ENCODE results near the gene RASL10A. TPM values are rescaled to one million over a fixed set of nuclear protein-coding genes. Genes with fewer than 3 reads are reported as not detected.

Gene RASL10A
- total and polyA plus RNA-seq, 9 of the 15 experiments (the other 6 are each of a cell fraction or from before 2014, with no cell fraction given) = 0.17 to 1.2 (median 0.45) TPM; not detected in 3

GRCh38 chr22:29313126-29313575 lies 2.3 kb downstream of the RASL10A start:
- H3K4me3 ChIP-seq = no peak overlapping the region
- H4K20me1 ChIP-seq (replicated peaks; ENCODE audit: control insufficient read depth, insufficient read depth, low read length) = no peaks in the 10 kb centered on the region
- WGBS (ENCODE audit: insufficient coverage, low coverage, missing lambda C conversion rate) = 96% methylated on average over 9 of the region's 44 CpGs
- H3K9me3 ChIP-seq (replicated peaks; ENCODE audit: control insufficient read depth, insufficient read depth, low read depth, low read length) = no peaks in the 10 kb centered on the region
- peaks cover 7% of the 10 kb centered on the region; the same call in 1 of the 3 replicates for H3K79me2 ChIP-seq (ENCODE audit: control insufficient read depth, insufficient read depth, low read length)
- in situ Hi-C loops (cut with MboI) = no loop called here
- BruUV-seq (replicated peaks) = no TSS peak
- H3K9me1 ChIP-seq (ENCODE audit: control insufficient read depth, insufficient read depth, low read length) = no peaks in the 10 kb centered on the region
- no peak overlapping the region for H2AFZ ChIP-seq (ENCODE audit: low read depth, low read length)
- no peak overlapping the region for H3K27ac ChIP-seq (ENCODE audit: extremely low read depth, low read depth, low read length)
- peaks cover 14 to 68% of the 10 kb centered on the region in 2 experiments; a peak in 4 of 5 replicates for H3K4me1 ChIP-seq (replicated peaks in 1 of 2; ENCODE audit: control insufficient read depth in 2 of 2, insufficient read depth in 2 of 2, low read length in 2 of 2)
- intact Hi-C loops (cut with micrococcal nuclease) = no loop called here
- ATAC-seq (no peak), DNase-seq (ENCODE audit: extremely low read depth in 1 of 4, low spot score in 3 of 4) (peak in 2 of 4 experiments; percentile 21 to 48), FAIRE-seq (no peak)
- CTCF ChIA-PET (ENCODE audit: low intra/inter-chr PET ratio) = no interaction called here
- peaks cover 9% of the 10 kb centered on the region; the same call in 1 of the 3 replicates for H3K36me3 ChIP-seq (ENCODE audit: control insufficient read depth, insufficient read depth, low read length)
- H3K4me2 ChIP-seq (ENCODE audit: insufficient read depth, low read length) = no peak overlapping the region
- no peak overlapping the region for H3K9ac ChIP-seq (ENCODE audit: insufficient read depth in 1 of 2, low read depth in 2 of 2, low read length in 2 of 2)
- POLR2A ChIA-PET = no interaction called here
- H3K27me3 ChIP-seq (ENCODE audit: control insufficient read depth in 2 of 2, insufficient read depth in 2 of 2, low read length in 2 of 2) = no peaks in the 10 kb centered on the region
- no peak for TF ChIP-seq PHB2 (IDR thresholded peaks at IDR 0.05; ENCODE audit: low read depth)
- TF ChIP-seq ZNF699 (CRISPR knock-in tag; IDR thresholded peaks at IDR 0.05; ENCODE audit: insufficient replicate concordance) = no peak
- no peak for TF ChIP-seq IRF1 (CRISPR knock-in tag; IDR thresholded peaks at IDR 0.05; ENCODE audit: borderline replicate concordance)
- TF ChIP-seq USF1 (CRISPR knock-in tag; IDR thresholded peaks at IDR 0.05) = peak; percentile 44
- no peak for TF ChIP-seq FOXA1 (IDR thresholded peaks at IDR 0.05; ENCODE audit: borderline replicate concordance)
- TF ChIP-seq, protein P1, sequence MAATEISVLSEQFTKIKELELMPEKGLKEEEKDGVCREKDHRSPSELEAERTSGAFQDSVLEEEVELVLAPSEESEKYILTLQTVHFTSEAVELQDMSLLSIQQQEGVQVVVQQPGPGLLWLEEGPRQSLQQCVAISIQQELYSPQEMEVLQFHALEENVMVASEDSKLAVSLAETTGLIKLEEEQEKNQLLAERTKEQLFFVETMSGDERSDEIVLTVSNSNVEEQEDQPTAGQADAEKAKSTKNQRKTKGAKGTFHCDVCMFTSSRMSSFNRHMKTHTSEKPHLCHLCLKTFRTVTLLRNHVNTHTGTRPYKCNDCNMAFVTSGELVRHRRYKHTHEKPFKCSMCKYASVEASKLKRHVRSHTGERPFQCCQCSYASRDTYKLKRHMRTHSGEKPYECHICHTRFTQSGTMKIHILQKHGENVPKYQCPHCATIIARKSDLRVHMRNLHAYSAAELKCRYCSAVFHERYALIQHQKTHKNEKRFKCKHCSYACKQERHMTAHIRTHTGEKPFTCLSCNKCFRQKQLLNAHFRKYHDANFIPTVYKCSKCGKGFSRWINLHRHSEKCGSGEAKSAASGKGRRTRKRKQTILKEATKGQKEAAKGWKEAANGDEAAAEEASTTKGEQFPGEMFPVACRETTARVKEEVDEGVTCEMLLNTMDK (IDR thresholded peaks at IDR 0.05; ENCODE audit: borderline replicate concordance, insufficient read depth, low read depth, low read length, poor library complexity, severe bottlenecking) = peak; percentile 18
- TF ChIP-seq ZNF324 (CRISPR knock-in tag; IDR thresholded peaks at IDR 0.05) = no peak
- no peak for TF ChIP-seq ESRRB (CRISPR knock-in tag; IDR thresholded peaks at IDR 0.05; ENCODE audit: borderline replicate concordance)
- TF ChIP-seq NFE2L1 (tag; IDR thresholded peaks at IDR 0.05; ENCODE audit: borderline replicate concordance, low read depth) = no peak
- TF ChIP-seq, protein P2, sequence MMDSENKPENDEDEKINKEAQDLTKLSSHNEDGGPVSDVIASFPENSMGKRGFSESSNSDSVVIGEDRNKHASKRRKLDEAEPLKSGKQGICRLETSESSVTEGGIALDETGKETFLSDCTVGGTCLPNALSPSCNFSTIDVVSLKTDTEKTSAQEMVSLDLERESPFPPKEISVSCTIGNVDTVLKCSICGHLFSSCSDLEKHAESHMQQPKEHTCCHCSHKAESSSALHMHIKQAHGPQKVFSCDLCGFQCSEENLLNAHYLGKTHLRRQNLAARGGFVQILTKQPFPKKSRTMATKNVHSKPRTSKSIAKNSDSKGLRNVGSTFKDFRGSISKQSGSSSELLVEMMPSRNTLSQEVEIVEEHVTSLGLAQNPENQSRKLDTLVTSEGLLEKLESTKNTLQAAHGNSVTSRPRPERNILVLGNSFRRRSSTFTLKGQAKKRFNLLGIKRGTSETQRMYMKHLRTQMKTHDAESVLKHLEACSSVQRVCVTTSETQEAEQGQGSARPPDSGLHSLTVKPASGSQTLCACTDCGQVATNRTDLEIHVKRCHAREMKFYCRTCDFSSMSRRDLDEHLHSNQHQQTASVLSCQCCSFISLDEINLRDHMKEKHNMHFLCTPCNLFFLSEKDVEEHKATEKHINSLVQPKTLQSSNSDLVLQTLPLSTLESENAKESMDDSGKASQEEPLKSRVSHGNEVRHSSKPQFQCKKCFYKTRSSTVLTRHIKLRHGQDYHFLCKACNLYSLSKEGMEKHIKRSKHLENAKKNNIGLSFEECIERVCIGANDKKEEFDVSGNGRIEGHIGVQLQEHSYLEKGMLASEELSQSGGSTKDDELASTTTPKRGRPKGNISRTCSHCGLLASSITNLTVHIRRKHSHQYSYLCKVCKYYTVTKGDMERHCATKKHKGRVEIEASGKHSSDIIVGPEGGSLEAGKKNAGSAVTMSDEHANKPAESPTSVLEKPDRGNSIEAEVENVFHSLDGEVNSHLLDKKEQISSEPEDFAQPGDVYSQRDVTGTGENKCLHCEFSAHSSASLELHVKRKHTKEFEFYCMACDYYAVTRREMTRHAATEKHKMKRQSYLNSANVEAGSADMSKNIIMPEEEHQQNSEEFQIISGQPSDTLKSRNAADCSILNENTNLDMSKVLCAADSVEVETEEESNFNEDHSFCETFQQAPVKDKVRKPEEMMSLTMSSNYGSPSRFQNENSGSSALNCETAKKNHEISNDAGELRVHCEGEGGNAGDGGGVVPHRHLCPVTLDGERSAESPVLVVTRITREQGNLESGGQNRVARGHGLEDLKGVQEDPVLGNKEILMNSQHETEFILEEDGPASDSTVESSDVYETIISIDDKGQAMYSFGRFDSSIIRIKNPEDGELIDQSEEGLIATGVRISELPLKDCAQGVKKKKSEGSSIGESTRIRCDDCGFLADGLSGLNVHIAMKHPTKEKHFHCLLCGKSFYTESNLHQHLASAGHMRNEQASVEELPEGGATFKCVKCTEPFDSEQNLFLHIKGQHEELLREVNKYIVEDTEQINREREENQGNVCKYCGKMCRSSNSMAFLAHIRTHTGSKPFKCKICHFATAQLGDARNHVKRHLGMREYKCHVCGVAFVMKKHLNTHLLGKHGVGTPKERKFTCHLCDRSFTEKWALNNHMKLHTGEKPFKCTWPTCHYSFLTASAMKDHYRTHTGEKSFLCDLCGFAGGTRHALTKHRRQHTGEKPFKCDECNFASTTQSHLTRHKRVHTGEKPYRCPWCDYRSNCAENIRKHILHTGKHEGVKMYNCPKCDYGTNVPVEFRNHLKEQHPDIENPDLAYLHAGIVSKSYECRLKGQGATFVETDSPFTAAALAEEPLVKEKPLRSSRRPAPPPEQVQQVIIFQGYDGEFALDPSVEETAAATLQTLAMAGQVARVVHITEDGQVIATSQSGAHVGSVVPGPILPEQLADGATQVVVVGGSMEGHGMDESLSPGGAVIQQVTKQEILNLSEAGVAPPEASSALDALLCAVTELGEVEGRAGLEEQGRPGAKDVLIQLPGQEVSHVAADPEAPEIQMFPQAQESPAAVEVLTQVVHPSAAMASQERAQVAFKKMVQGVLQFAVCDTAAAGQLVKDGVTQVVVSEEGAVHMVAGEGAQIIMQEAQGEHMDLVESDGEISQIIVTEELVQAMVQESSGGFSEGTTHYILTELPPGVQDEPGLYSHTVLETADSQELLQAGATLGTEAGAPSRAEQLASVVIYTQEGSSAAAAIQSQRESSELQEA (IDR thresholded peaks at IDR 0.05; ENCODE audit: low read depth) = no peak

All from K562 (cell line).